ENCODE results near the gene NCMAP.
"Not testable (repeated sequence)": the region's sequence is repeated elsewhere in the genome, so short reads cannot be mapped to it uniquely, and the experiment has no call there.

NCMAP gene

DNA sequence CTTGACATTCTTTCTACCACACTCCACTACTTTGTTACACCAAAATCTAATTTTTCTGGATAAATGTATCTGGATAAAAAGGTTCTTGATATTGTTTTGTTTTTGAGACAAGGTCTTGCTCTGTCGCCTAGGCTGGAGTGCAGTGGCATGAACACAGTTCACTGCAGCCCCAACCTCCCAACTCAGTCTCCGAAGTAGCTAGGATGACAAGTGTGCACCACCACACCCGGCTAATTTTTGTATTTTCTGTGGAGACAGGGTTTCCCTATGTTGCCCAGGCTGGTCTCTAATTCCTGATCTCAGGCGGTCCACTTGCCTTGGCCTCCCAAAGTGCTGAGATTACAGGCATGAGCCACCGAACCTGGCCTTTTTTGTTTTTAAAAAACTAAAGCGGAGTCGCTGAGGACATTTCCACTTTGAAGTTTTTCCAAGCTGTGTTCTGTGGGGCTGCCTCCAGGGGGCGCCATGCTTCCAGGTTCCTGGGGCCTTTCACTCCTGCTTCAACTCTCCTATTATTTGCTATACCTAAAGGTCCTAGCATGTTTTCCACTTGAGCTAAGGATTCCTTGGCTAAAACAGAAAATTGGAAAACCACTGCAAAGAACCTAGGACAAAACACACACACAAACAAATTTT, 14.1 kb upstream of the NCMAP start:
- DNase-seq (ENCODE audit: low read depth in 2 of 2, low spot score in 1 of 2), result no peak

DNA sequence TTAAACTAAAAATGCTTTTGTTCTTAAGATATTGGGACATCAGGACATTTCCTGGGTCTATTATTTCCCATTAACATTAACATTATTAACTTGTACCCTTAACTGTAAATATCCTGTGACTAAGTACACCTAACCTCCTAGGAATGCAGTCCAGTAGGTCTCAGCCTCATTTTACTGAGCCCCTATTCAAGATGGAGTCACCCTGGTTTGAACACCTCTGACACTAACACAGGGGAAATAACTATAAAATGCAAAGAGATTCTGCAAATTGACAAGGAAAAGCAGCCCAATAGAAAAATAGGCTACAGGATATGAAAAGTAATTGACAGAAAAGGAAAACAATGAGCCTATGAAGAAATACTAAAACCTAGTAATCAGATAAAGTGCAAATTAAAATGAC, 11.6 kb upstream of the NCMAP start:
- DNase-seq (ENCODE audit: low read depth in 2 of 2, low spot score in 1 of 2), result no peak

DNA sequence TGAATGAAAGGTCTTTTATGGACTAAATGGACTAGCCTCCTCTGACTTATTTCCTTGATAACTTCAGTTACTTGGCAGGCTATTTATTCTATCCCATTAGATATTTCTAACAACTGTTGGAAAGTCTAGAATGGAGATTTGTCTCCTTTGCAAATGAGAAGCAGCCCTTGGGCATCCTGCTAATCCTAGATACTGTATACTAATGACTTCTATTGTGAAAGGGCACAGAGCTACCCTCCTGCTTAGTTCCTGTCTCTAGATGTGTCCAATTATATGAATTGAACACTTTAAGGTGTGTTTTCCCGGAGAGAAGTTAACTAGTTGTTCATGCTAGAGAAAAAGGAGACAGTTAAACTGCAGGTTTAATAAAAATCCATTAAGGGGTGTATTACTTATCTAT, 10.2 kb upstream of the NCMAP start:
- no peak for DNase-seq (ENCODE audit: low read depth in 2 of 2, low spot score in 1 of 2)

DNA sequence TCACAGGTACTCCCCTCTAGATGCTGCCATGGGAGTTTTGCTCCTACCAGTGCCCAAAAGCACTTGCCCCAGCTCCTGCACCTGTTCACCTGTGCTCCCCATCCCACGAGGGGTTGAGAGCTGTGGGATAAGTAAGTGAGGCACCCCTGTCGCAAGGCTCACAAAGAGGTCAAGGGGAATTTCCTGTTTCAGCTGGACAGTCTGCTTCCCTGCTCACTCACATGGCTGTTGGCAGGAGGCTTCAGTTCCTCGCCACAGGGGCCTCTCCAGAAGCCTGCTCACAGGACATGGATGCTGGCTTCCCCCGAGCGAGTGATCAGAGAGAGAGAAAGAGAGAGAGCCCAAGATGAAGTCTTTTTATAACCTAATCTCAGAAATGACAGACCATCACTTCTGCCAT, 8.7 kb upstream of the NCMAP start:
- DNase-seq (ENCODE audit: low read depth in 2 of 2, low spot score in 1 of 2), result no peak

DNA sequence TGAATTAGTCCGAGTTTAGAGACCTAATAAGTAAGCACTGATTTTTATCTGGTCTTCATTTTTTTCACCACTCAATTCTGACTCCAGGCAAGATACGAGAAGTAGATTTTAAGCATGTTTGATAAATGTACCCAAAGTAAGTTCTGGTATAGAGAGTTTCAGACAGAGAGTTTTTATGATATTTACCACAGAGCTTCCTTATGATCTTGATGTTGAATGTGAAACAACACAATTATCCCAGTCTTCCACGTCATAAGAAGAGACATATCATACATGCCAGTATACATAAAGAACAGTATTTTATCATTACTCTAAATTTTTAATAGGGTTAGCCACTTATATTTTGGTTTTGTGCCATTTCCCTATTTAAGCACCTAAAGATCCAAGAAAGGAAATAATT, 7.8 kb upstream of the NCMAP start:
- DNase-seq (ENCODE audit: low read depth in 2 of 2, low spot score in 1 of 2), result no peak

DNA sequence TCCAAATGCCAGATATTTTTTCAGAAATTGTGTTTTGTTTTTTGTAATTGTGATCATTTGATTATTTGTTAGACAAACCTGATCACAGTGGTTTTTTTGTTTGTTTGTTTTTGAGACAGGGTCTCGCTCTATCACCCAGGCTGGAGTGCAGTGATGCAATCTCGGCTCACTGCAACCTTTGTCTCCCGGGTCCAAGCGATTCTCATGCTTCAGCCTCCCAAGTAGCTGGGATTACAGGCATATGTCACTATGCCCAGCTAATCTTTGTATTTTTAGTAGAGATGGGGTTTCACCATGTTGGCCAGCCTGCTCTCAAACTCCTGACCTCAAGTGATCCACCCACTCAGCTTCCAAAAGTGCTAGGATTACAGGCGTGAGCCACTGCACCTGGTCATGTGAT, 6.7 kb upstream of the NCMAP start:
- DNase-seq (ENCODE audit: low read depth in 2 of 2, low spot score in 1 of 2), result not testable (repeated sequence)

DNA sequence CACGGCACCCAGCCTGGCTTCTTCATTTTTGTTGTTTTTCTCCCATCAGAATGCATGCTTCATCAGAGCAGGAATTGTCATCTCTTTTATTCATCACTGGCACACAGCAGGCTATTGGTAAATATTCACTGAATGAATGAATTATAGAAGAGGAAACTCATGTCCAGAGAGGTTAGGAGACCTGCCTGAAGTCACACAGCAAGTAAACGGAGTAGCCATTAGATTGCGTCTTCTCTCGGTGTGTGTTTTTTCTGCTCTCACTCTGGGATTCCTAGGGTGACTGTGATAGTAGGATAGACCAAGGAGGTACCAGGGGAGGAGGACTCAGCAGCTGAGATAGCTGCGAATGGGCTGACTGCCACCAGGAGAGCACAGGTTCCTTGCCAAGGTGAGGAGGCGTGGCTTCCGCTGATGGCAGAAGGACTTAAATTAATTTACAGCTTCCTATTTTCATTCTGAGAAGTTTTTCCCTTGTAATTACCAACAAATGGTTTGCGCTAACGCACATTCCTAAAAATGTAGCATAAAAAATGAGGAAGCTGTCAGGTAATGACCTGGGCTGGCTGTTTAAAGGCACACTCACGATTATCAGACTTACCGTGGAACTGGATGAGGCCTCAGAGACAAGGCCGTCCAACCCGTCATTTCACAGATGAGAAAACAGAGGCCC, 4.5 kb upstream of the NCMAP start:
- DNase-seq (ENCODE audit: low read depth in 2 of 2, low spot score in 1 of 2), result no peak

DNA sequence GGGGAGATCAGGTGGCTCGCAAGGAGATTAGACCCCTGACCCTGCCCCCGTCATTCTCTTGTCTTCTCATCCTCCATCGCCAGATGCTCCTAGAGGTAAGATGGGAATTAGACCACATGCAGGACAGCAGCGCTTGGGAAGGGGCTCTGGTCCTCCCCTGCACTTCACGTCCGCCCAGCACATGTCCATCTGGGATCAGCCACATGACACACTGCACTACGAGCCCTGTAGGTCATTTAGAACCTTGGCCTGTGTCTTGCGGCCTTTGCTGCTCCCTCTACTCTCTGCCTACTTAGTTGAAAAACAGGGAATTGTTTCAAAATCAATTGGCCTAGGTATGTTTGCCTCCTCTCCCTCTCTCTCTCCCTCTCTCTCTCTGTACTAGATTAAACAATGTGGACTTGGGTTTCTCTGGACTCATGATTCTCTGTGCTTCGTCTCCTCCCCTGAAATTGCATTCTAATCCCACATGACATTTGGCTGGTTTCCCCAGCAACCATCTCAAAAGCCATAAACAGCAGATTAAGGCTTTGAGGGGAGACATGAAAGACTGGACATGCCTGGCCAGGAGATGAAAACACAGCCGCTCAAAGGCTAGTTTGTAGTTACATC, 3.8 kb upstream of the NCMAP start:
- DNase-seq (ENCODE audit: low read depth in 2 of 2, low spot score in 1 of 2), result no peak

DNA sequence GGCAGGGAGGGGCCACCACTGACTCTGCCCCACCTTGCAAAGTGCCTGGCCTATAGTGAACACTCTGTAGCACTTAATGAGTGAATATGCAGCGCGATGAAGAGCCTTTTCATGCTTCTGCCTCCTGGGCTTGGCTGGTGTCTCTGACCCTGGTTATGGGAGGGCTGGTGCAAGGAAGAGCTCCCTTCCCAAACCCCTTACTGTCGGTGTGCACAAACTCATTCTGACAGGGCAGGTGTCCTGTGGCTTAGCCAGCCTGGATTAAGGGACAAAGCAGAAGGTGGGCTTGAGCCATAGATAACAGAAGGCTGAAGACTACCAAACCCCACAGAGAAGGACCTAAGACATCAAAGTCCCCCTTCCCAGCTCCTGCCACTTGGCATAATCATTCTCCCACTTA, 2.0 kb upstream of the NCMAP start:
- DNase-seq (ENCODE audit: low read depth in 2 of 2, low spot score in 1 of 2), result no peak

DNA sequence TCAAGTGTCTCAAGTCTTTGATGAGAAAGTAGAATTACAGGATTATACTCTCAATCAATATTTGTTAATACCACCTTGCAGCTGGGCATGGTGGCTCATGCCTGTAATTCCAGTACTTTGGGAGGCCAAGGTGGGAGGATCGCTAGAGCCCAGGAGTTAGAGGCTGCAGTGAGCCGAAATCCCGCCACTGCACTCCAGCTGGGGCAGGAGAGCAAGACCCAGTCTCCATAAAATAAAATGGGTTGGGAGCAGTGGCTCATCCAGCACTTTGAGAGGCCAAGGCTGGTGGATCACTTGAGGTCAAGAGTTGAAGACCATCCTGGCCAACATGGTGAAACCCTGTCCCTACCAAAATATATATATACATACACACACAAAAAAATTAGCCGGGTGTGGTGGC, 1.2 kb upstream of the NCMAP start:
- no peak for DNase-seq (ENCODE audit: low read depth in 2 of 2, low spot score in 1 of 2)

DNA sequence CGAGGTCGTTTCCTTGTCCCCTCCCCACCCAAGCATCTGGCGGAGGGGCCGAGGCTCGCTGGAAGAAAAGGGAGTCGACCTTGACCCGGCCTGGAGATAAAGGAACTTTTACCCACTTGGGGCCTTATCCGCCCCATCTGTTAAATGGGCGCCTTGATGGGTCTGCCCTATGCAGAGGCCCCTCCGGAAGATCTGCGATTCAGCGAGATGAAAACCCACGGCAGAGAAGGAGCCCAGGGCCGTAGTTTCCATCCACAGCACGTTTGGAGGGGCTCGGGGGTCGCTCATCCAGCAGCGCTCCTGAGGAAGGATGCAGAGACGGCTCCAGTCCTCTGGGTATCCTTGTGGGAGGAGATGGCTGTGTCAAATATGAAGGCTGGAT, 518 bp downstream of the NCMAP start:
- no peak for DNase-seq (ENCODE audit: low read depth in 2 of 2, low spot score in 1 of 2)

DNA sequence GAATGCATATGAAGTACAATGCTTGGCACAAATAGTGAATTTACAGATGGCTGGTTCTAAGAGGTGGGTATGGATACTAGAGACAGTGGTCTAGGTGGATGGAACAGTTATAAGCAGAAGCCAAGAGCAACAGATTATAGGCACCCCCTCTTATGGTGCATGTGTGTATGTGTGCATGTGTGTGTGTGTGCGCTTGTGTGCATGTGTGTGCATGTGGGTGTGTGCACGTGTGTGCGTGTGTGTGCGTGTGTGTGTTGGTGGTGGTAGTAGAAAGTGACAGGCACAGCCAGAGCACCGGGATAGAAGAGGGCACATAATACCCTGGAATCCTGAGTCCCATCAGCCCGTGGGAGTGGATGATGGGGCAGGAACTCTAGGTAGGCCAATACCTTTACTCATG, 1.3 kb downstream of the NCMAP start:
- DNase-seq (ENCODE audit: low read depth in 2 of 2, low spot score in 1 of 2), result no peak

DNA sequence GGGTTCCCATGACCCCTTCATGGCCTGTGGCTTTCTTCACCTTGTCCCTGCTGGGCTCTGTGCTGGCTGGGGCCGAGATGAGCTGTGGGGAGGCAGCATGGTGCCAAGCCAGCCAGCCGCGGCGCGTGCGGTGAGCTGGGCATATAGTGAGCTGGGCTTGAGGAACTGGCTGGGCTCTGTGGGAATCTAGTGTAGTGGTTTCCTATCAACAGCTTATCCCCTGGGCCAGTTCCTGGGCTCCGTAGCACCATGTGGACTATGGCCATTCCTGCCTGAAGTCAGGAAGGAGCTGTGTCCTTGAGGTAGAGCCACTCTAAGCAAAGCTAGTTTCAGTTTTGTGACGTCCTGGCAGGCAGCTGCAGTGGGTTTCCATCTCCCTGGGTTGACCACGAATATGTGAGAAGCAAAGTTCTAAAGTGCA, 1.8 kb downstream of the NCMAP start:
- DNase-seq (ENCODE audit: low read depth in 2 of 2, low spot score in 1 of 2), result no peak

DNA sequence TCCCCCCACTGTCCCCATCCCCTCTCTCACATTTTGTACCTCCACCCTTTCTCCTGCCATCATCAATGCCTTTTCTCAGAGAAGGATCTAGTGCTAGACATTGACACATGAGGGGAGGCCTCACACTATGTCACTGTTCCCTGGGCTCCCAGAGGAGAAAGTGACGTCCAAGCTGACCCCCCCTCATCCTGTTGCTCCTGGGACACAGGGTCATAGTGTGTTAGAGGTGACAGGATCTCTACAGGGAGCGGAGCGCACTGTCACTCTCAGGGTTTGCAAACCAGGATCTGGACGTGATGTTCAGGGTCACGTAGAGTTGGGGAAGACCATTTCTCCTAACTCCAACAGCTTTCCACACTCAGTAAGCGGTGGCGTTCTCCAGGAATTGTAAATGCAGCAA, 2.6 kb downstream of the NCMAP start:
- DNase-seq (ENCODE audit: low read depth in 2 of 2, low spot score in 1 of 2), result no peak

DNA sequence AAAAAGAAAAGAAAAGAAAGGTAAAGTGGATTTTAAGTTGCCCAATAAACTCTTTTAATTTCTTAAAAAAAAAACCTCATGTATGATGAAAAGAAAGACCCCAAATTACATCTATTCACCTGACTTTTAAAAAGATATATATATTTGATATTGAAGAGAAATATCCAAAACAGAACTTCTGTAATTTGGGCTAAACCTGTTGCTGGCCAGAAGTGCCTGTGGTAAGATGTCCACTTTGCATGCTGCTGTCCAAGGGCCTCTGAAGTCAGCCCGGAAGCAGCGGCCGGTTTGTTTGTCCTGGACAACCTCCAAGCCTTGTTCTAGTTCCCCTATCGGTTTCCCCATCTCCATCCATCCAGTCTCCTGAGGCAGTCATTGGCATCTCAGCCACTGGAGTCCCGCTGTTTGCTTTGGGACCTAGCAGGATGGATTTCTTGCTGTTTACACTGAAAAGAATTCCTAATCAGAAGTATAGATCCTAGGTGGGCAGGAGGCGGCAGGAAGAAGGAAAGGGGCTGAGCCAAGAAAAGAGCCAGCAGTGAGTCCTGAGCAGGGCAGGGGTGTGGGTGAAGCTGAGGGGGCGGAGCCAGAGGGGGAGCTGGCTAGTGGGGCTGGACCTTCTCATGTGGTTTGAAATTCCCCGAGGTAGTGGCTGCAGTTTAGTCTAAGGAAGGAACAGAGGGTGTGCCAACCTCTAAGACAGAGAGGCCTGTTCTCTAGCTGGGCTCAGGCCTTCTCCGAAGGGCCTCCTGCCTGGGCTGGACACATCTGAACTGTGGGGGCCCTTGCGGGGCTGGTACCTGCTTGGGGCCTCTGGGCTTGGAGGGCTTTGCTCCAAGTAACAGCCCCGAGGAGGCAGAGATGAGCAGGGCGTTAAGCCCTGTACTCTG, 3.3 kb downstream of the NCMAP start:
- DNase-seq (ENCODE audit: low read depth in 2 of 2, low spot score in 1 of 2), result no peak

DNA sequence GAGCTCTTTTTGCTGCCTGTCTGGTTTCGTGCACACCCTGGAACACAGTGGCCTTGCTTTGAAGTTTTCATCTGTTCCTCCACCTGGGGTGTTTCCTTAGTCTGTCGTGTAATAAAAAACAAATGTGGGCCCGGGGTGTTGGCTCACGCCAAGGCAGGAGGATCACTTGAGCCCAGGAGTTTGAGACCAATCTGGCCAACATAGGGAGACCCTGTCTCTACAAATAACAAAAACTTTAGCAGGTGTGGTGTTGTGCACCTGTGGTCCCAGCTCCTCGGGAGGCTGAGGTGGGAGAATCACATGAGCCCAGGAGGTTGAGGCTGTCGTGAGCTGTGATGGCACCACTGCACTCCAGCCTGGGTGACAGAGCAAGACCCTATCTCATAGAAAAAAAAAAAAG, 4.5 kb downstream of the NCMAP start:
- no peak for DNase-seq (ENCODE audit: low read depth in 2 of 2, low spot score in 1 of 2)

DNA sequence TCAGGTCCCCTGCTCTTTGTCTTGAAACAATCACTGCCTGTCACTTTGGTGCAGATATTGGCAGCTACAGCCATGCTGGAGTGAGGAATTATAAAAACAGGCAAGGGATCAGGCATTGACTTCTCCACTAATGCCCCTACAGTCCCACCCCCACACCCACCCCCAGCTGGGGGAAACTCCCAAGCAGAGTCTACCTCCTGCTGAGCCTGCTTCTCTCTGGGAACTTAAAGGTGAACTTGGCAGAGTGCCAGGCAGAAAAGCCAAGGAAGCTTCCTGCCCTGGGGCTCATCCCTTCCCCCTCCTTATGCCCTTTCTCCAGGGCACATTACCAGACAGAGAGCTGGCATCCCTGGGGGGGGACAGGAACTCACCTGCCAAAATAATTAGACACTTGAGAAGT, 6.7 kb downstream of the NCMAP start:
- no peak for DNase-seq (ENCODE audit: low read depth in 2 of 2, low spot score in 1 of 2)

DNA sequence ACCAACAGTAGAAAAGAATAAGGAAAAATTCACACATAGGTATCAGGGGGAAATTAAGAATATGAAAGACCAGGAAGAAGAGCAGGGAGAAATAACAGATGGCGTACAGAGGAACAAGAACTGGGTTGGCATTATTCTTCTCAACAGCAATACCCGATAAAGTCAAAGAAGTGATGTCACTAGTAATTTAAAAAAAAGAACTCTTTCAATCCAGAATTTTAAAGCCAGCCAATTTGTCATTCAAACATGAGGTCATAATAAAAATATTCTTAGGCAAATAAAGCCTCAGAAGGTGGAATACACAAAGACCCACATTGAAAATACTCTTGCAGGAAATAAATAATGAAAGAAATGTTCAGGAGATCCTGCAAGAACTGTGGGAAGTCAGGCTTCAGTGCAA, 8.8 kb downstream of the NCMAP start:
- DNase-seq (ENCODE audit: low read depth in 2 of 2, low spot score in 1 of 2), result no peak

DNA sequence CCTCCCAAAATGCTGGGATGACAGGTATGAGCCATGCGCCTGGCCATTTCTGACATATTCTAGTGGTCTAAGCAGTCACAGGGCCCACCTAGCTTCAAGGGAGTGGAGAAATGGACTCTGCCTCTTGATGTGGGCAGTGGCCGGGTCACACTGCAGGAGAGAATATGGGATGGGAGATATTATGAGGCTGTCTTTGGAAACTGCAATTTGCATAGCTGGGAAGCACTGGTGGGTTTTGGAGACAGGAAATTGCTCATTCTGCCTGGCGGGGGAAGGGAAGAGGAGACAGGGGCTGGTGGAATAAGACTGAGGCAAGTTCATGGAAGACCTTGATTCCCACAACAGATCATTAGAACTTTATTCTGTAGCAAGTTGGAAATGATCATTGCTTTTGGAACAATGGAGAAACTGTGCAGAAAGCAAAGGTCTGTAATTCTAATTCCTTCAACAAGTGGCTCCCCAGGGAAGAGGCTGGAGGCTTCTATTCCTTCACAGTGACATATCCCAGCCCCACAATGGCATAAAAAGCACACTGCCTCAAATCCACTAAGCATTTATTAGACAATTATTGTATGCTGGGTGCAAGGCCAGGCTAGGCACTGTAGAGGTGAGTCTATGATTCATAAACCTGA, 10.5 kb downstream of the NCMAP start:
- DNase-seq (ENCODE audit: low read depth in 2 of 2, low spot score in 1 of 2), result no peak

DNA sequence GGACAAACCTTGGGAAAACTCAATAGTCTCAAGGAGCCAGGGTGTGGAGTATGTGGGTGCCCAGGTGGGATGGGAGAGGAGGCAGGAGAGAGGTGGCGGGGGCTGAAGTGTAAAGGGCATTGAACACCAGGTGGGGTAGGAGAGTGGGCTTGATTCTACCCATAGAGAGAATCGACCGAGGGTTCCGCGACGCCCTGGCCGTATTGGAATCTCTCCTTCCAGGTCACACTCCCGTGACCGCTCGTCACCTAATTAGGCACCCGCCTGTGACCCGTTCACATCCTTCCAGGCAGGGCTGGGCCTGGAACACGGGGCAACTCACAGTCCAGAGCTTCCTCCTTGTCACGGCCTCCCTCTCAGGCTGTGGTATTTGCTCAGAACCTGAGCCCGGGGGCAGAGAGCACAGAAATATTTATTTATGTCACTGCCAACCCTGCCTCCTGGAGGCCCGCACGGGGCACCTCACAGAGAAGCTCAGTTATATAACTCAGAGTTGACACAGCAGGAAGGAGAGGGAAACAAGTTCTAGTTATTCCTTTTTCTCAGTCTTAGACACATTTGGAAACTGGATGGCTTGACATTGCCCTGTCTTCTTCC, 12.0 kb downstream of the NCMAP start:
- no peak for DNase-seq (ENCODE audit: low read depth in 2 of 2, low spot score in 1 of 2)

DNA sequence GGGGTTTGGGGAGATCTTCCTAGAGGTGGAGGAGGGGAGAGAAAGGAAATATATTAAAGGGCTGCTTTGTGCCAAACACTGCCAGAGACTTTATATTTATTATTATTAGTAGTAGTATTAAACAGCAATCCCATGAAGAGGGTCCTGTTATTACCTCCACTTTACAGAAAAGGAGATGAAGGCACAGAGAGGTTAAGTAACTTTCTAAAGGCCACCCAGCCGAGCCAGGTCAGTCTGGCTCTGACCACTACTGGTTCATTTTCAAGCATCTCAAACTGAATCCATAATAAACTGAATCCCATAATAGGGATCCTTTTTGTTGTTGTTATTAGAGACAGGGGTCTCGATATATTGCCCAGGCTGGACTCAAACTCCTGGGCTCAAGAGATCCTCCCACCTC, 12.6 kb downstream of the NCMAP start:
- no peak for DNase-seq (ENCODE audit: low read depth in 2 of 2, low spot score in 1 of 2)

Measured in stimulated activated CD8-positive, alpha-beta memory T cell treated with anti-CD3 and anti-CD28 coated beads, Interleukin-4, amount 100 ng/mL, for 4 hours (primary cell).